ENCODE results near the gene TRMT112.

GRCh38 chr11:64291262-64291751 is 26.1 kb downstream of the TRMT112 start, which contains the start of gene KCNK4:
- TF ChIP-seq POLR2A (IDR thresholded peaks at IDR 0.05) (no peak), CTCF (IDR thresholded peaks at IDR 0.05) (no peak)

Data from uterus (tissue), 2 donors.